ENCODE results near the gene TBC1D4.
"Not testable (repeated sequence)": the region's sequence is repeated elsewhere in the genome, so short reads cannot be mapped to it uniquely, and the experiment has no call there.

The TBC1D4 gene

DNA sequence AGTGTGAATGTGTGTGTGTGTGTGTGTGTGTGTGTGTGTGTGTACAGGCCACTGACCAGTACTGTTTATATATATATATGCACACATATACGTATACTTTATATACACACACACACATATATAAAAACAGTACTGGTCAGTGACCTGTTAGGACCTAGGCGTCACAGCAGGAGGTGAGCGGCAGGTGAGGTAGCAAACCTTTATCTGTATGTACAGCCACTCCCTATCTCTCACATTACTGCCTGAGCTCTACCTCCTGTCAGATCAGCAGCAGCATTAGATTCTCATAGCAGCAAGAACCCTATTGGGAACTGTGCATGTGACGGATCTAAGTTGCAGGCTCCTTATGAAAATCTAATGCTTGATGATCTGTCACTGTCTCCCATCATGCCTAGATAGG is 34.5 kb downstream of the TBC1D4 start:
- DNase-seq = no peak

GRCh38 chr13:75446874-75447273 is 35.1 kb downstream of the TBC1D4 start:
- no peak for DNase-seq

DNA sequence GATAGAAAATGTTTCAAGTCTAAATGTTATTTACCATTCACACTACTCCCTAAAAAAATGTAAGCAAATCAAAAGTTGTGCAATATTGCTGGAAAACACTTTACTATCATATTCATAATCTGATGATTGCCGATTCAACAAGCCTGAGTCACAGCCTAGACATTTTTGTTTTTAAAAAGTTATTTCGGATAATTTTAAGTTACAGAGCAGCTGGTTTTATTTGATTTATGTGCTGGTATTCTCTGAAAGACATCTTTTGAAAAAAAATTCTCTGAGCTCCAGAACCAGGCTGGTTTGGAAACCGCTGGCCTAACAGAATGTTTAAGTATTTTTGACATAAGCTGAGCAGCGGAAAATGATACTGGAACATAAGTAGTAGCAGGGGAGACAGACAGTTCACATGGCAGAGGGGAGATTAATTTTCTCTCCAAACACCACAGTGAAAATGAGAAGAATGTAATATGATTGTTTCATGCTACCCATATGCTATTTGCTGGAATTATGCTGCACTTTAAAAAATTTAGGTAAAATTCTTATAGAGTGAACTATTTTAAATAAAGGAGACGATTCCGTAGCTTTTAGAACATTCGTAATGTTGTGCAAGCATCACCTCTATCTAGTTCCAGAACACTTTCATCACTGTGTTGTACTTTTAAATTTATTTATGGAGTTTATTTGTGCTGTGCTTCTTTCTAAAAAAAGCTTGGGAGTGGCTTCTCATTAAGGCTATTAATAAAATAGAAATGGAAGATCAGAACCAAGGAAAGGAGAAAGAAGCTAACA is 36.1 kb downstream of the TBC1D4 start:
- no peak for DNase-seq

- no peak for DNase-seq
These were observed 38.0 kb downstream of the TBC1D4 start for GRCh38 chr13:75444016-75444415.

DNA sequence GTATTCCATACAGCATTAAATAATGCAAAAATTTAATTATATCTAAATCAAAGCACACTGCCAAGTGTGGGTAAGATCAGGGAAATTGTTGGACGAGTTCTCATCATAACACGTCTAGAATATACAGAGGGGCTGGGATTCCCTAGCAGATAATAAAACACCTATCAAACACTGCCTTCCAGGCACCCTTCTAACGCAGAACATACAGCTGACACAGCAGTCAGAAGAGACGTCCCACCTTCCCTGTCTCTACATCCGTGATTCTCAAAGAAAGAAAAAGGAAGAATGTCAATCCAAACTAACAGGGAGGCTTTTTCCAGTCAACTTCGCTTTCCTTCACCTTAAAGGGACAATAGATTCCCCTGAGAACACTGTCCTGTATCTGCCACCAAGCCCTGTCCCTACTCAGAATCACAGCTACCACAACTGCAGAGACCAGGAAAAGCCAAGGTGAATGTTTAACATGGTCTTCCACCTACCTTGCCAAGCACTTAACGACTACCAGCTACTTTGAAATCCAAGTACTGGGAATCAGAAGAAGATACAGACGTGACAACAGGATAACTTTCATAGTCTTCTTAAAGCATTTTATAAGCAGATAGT is 38.5 kb downstream of the TBC1D4 start:
- DNase-seq = no peak

DNA sequence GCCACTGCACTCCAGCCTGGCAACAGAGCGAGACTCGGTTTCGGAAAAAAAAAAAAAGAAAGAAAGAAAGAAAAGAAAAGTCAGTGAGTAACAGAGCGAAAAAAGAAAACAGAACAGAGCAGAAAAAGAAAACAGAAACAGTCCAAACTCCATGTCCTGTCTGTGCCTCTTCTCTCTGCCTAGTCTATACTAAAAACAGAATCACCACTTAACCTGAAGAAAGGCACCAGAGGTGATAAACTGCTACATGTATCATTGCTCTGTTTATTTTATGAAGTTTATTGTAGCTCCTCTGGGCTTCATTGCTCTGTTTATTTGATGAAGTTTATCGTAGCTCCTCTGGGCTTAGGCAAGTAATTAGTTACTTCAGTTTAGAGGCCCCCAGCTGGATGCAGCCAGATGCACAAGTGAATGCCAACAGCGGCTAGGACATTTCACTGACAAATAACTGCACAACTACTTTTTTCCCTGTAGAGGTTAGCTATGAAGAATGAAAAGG is 39.2 kb downstream of the TBC1D4 start:
- no peak for DNase-seq

GRCh38 chr13:75440100-75440499 is 41.9 kb downstream of the TBC1D4 start:
- DNase-seq = no peak

DNA sequence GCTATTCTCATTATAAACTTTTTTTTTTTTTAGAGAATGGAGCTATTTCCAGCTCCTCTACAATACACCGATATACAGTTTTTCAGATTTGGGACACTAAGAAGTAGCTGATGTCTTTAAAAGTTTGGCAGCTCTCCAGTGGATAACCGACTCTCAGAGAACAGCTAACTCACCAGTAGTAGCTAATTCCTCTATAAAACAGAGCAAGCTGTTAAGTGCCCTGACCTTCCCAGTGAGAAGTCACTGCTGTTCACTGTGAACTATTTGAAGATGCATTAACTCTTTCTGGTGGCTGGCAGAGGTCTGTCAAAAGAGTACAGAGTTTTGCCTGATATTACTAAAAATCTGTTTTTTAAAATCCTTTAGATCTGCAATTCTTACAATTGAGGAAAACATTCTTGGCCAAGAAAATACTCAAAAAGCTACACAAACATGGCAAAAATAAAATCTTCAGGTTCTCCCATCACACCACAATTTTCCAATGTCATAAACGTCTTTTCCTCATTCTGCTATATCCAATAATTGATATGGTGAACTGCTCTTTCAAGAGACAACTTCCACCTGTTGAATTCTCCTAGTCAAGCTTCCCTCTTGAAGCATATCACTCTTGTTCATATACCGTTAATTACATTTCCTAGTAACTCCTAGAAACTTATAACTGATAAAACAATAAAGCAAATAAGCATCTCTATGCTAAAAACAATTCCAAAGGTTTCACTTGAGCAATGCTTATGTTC is 44.2 kb downstream of the TBC1D4 start:
- no peak for DNase-seq

DNA sequence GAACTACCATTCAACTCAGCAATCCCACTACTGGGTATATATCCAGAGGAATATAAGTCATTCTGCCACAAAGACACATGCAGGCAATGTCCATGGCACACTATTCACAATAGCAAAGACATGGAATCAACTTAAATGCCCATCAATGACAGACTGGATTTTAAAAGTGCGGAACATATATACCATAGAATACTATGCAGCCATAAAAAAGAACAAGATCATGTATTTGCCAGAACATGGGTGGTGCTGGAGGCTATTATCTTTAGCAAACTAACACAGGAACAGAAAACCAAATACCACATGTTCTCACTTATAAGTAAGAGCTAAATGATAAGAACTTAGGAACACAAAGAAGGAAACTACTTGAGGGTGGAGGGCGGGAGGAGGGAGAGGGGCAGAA is 47.8 kb downstream of the TBC1D4 start:
- not testable (repeated sequence) for DNase-seq

- DNase-seq = no peak
These were observed 49.1 kb downstream of the TBC1D4 start for GRCh38 chr13:75432811-75433244.

- no peak for DNase-seq
These were observed 49.9 kb downstream of the TBC1D4 start for GRCh38 chr13:75432045-75432444.

GRCh38 chr13:75430436-75431209 is 51.3 kb downstream of the TBC1D4 start:
- no peak for DNase-seq

- DNase-seq = no peak
These were observed 55.5 kb downstream of the TBC1D4 start for GRCh38 chr13:75426421-75426820.

- DNase-seq = no peak
These were observed 56.6 kb downstream of the TBC1D4 start for GRCh38 chr13:75425216-75426009.

DNA sequence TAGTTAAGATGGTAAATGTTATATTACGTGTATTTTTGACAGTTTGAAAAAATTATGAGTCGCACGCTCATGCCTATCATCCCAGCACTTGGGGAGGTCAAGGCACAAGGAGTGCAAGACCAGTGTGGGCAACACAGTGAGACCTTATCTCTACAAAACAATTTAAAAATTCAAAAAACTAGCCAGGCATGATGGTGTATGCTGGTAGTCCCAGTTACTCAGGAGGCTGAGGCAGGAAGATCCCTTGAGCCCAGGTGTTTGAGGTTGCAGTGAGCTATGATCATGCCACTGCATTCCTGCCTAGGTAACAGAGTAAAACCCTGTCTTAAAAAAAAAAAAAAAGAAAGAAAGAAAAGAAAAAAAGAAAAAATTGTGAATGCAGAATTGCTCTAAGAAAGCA is 58.0 kb downstream of the TBC1D4 start:
- DNase-seq = no peak

DNA sequence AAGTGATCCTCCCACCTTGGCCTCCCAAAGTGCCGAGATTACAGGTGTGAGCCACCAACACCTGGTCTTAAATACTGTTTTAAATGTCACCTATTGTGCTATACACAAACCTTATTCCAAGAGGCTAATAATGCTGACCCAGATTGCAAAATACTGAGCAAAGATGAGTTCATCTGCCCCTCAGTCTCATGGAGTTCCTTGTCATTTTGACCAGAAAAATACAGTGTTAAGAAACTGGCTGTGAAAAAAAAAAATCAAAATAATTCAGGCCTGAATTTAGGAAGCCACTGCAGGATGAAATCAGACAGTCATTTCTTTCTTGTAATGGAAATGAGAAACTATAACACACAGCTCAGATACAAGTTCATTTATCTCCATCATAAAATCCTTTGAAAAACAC is 59.9 kb downstream of the TBC1D4 start:
- DNase-seq = no peak

- DNase-seq = no peak
These were observed 60.8 kb downstream of the TBC1D4 start for GRCh38 chr13:75421133-75421532.

- DNase-seq = no peak
These were observed 62.3 kb downstream of the TBC1D4 start for GRCh38 chr13:75419656-75420055.

- no peak for DNase-seq
These were observed 63.0 kb downstream of the TBC1D4 start for GRCh38 chr13:75418997-75419396.

- DNase-seq = no peak
These were observed 63.7 kb downstream of the TBC1D4 start for GRCh38 chr13:75418186-75418843.

- no peak for DNase-seq
These were observed 64.3 kb downstream of the TBC1D4 start for GRCh38 chr13:75417656-75418055.

DNA sequence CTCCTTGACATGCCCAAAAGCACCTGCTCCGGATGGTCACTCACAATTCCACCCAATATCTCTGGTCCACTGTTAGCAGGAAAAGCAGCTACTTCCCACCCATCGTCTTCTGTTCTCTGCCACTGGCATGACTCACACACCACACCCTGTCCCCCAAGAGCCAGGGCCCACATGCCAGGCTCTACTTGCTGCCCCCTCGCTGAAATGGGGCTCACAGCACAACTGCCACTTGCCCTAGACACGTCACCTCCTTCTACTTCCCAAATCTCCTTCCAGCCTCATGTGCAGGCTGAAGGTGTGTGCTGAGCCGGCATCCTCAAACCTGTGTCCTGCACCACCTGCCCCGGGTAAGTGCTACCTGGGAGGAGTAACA is 65.0 kb downstream of the TBC1D4 start:
- DNase-seq = no peak

All from stimulated activated naive CD4-positive, alpha-beta T cell treated with Interleukin-2 at 50 U/mL for 16 hours (primary cell).